Lower lobe of right lung (tissue), 2 donors: ENCODE results near the gene GAB2. TPM values are rescaled to one million over a fixed set of nuclear protein-coding genes. Genes with fewer than 3 reads are reported as not detected.

Source experiments
- ATAC-seq, 2 donors: fragments of 200-7000 bp; cut with Tn5 transposase; one replicate each; pipeline ENCODE4 v1.9.1; 2020 to 2022; ENCODE audit warnings: mild to moderate bottlenecking in 2 of 2, moderate library complexity in 2 of 2
- DNase-seq: peaks from one replicate; pipeline ENCODE4 v3.0.0-alpha.2; 2020
- H3K27ac ChIP-seq: fragments of 200-600 bp; one replicate; pipeline ENCODE4 v1.8.0; 2022
- H3K27me3 ChIP-seq: fragments of 200-600 bp; one replicate; pipeline ENCODE4 v1.8.0; 2022; ENCODE audit warnings: low read depth
- H3K36me3 ChIP-seq: fragments of 200-600 bp; one replicate; pipeline ENCODE4 v1.8.0; 2022; ENCODE audit warnings: mild to moderate bottlenecking
- H3K4me1 ChIP-seq: fragments of 200-600 bp; one replicate; pipeline ENCODE4 v1.8.0; 2022
- H3K4me3 ChIP-seq: fragments of 200-600 bp; one replicate; pipeline ENCODE4 v1.8.0; 2022; ENCODE audit warnings: mild to moderate bottlenecking
- H3K9me3 ChIP-seq: fragments of 200-600 bp; one replicate; pipeline ENCODE4 v1.8.0; 2022
- CTCF ChIP-seq: fragments of 200-600 bp; IDR thresholded peaks from one replicate; pipeline ENCODE4 v1.8.0; 2022; ENCODE audit warnings: antibody characterized with exemption, mild to moderate bottlenecking
- intact Hi-C: fragments of 100-400 bp; cut with DNase I; formaldehyde crosslinking; loops from one replicate; pipeline ENCODE4 v1.11.0; 2022
- total RNA-seq: library from RNA; stranded (reverse); fragmentation: NEBNext Ultra II Directional; extraction: Animal tissue kit (Norgen Biotek cat#: 25700); gene quantifications from one replicate; pipeline ENCODE4 v1.2.1, GENCODE V29; 2021
- donor health status: DM: no; HTN: yes; CAD: no; lungs with severe emphysema.

Gene GAB2
- total RNA-seq, 1 donor from 2014 or later = 64.2 TPM

- Histone ChIP-seq H3K36me3 (no peaks in the 10 kb centered on the region), H3K4me3 (no peak overlapping the region), H3K4me1 (peaks cover 45% of the 10 kb centered on the region), H3K27ac (no peak overlapping the region), H3K27me3 (no peaks in the 10 kb centered on the region), H3K9me3 (no peaks in the 10 kb centered on the region)
- DNase-seq (no peak), ATAC-seq (no peak)
- intact Hi-C loops = no loop called here
- TF ChIP-seq CTCF = no peak
These were observed 43.9 kb downstream of the GAB2 start for GRCh38 chr11:78373689-78374088.

GRCh38 chr11:78372114-78372768, 45.4 kb downstream of the GAB2 start:
- Histone ChIP-seq H3K4me1 (peaks cover 42% of the 10 kb centered on the region), H3K9me3 (no peaks in the 10 kb centered on the region), H3K27me3 (no peaks in the 10 kb centered on the region), H3K4me3 (no peak overlapping the region), H3K36me3 (no peaks in the 10 kb centered on the region), H3K27ac (no peak overlapping the region)
- DNase-seq (no peak), ATAC-seq (no peak)
- no peak for TF ChIP-seq CTCF
- intact Hi-C loops = no loop called here

GRCh38 chr11:78371221-78371891, 46.3 kb downstream of the GAB2 start:
- Histone ChIP-seq H3K4me1 (peaks cover 42% of the 10 kb centered on the region), H3K27ac (peak overlapping the region; percentile 47), H3K36me3 (no peaks in the 10 kb centered on the region), H3K27me3 (no peaks in the 10 kb centered on the region), H3K9me3 (no peaks in the 10 kb centered on the region), H3K4me3 (no peak overlapping the region)
- intact Hi-C loops = no loop called here
- TF ChIP-seq CTCF = no peak
- DNase-seq (no peak), ATAC-seq (peak in 1 of 2 donors; percentile 54)

- H3K9me3 ChIP-seq = no peaks in the 10 kb centered on the region
- ATAC-seq = peak; percentile 86 to 93
- H3K27me3 ChIP-seq = no peaks in the 10 kb centered on the region
- H3K27ac ChIP-seq = peak overlapping the region; percentile 47
- TF ChIP-seq CTCF = no peak
- peaks cover 44% of the 10 kb centered on the region for H3K4me1 ChIP-seq
- intact Hi-C loops = no loop called here
- no peaks in the 10 kb centered on the region for H3K36me3 ChIP-seq
- no peak for DNase-seq
- H3K4me3 ChIP-seq = no peak overlapping the region
These were observed 47.0 kb downstream of the GAB2 start for GRCh38 chr11:78370406-78371172.

GRCh38 chr11:78365381-78365792, 52.2 kb downstream of the GAB2 start:
- H3K4me3 ChIP-seq = no peak overlapping the region
- DNase-seq = peak; percentile 45
- H3K9me3 ChIP-seq = no peaks in the 10 kb centered on the region
- H3K27ac ChIP-seq = peak overlapping the region; percentile 36
- H3K27me3 ChIP-seq = no peaks in the 10 kb centered on the region
- intact Hi-C loops = no loop called here
- peak; percentile 89 to 93 for ATAC-seq
- peaks cover 33% of the 10 kb centered on the region for H3K4me1 ChIP-seq
- no peak for TF ChIP-seq CTCF
- no peaks in the 10 kb centered on the region for H3K36me3 ChIP-seq
